HL-60 (cell line): ENCODE measurements around the gene LPAR6.

Experiments used
- DNase-seq, 2 experiments: peaks; one replicate each; pipeline ENCODE4 v3.0.0-alpha.2; 2010 to 2020; ENCODE audit warnings: low read depth in 1 of 2, low spot score in 1 of 2
- H3K27ac ChIP-seq: fragments of 250-450 bp; sonication (Bioruptor Pico); replicated peaks from 2 replicates; pipeline ENCODE4 v1.5.1; 2020; ENCODE audit warnings: mild to moderate bottlenecking, moderate library complexity
- H3K27me3 ChIP-seq: fragments of 250-450 bp; sonication (Bioruptor Pico); 2 replicates; pipeline ENCODE4 v1.5.1; 2021; ENCODE audit warnings: mild to moderate bottlenecking, moderate library complexity; ENCODE audit not compliant: insufficient read depth, poor library complexity, severe bottlenecking
- H3K4me3 ChIP-seq: replicated peaks from 2 replicates; pipeline ENCODE4 v1.5.1; 2011; ENCODE audit warnings: mild to moderate bottlenecking, control low read depth, low read length; ENCODE audit not compliant: insufficient read depth
- GABPA ChIP-seq: IDR thresholded peaks from 2 replicates; pipeline ENCODE4 v1.6.1; 2012; ENCODE audit warnings: low read depth
- POLR2AphosphoS5 ChIP-seq: IDR thresholded peaks from 2 replicates; pipeline ENCODE4 v1.6.1; 2012; ENCODE audit warnings: low read depth
- REST ChIP-seq: IDR thresholded peaks from 2 replicates; pipeline ENCODE4 v1.6.1; 2012; ENCODE audit warnings: low read depth; ENCODE audit not compliant: insufficient replicate concordance
- SPI1 ChIP-seq: IDR thresholded peaks from 2 replicates; pipeline ENCODE4 v1.6.1; 2012; ENCODE audit warnings: low read depth, mild to moderate bottlenecking, borderline replicate concordance
- TF ChIP-seq, protein P1 (sequence below): IDR thresholded peaks from one replicate; pipeline ENCODE4 v1.5.1; 2011; ENCODE audit warnings: low read length, control low read depth, inconsistent platforms; ENCODE audit not compliant: insufficient read depth

The LPAR6 gene

GRCh38 chr13:48369988-48370387 is 42.9 kb downstream of the LPAR6 start:
- H3K27ac ChIP-seq: no peak overlapping the region
- H3K4me3 ChIP-seq: no peak overlapping the region
- DNase-seq: no peak
- TF ChIP-seq GABPA: no peak
- no peak for TF ChIP-seq REST
- no peak for TF ChIP-seq POLR2AphosphoS5
- TF ChIP-seq SPI1: no peak
- TF ChIP-seq, protein P1, sequence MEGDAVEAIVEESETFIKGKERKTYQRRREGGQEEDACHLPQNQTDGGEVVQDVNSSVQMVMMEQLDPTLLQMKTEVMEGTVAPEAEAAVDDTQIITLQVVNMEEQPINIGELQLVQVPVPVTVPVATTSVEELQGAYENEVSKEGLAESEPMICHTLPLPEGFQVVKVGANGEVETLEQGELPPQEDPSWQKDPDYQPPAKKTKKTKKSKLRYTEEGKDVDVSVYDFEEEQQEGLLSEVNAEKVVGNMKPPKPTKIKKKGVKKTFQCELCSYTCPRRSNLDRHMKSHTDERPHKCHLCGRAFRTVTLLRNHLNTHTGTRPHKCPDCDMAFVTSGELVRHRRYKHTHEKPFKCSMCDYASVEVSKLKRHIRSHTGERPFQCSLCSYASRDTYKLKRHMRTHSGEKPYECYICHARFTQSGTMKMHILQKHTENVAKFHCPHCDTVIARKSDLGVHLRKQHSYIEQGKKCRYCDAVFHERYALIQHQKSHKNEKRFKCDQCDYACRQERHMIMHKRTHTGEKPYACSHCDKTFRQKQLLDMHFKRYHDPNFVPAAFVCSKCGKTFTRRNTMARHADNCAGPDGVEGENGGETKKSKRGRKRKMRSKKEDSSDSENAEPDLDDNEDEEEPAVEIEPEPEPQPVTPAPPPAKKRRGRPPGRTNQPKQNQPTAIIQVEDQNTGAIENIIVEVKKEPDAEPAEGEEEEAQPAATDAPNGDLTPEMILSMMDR: no peak
- no peaks in the 10 kb centered on the region for H3K27me3 ChIP-seq
